GM21381 (cell line): Measurements from ENCODE around the gene ATN1.

Source experiments
- ATAC-seq: cut with Tn5 transposase; IDR thresholded peaks from one replicate; pipeline ENCODE4 v1.9.1; 2021; ENCODE audit warnings: mild to moderate bottlenecking, moderate library complexity; ENCODE audit not compliant: unreplicated experiment

The ATN1 gene

GRCh38 chr12:6956021-6956727, 28.4 kb downstream of the ATN1 start:
- no peak for ATAC-seq

- no peak for ATAC-seq
Measured at GRCh38 chr12:6957151-6957701, 29.5 kb downstream of the ATN1 start.

GRCh38 chr12:6957741-6958608, 30.2 kb downstream of the ATN1 start:
- no peak for ATAC-seq

- ATAC-seq = no peak
Measured at GRCh38 chr12:6958609-6959057, 30.9 kb downstream of the ATN1 start.

GRCh38 chr12:6959058-6959804, 31.5 kb downstream of the ATN1 start:
- ATAC-seq = peak; percentile 48

GRCh38 chr12:6959805-6960592, 32.2 kb downstream of the ATN1 start:
- ATAC-seq = no peak

- ATAC-seq = no peak
Measured at GRCh38 chr12:6960593-6961277, 33.0 kb downstream of the ATN1 start.

GRCh38 chr12:6961278-6961694, 33.5 kb downstream of the ATN1 start:
- no peak for ATAC-seq

- ATAC-seq = no peak
Measured at GRCh38 chr12:6961695-6962284, 34.0 kb downstream of the ATN1 start.

GRCh38 chr12:6962285-6963015, 34.7 kb downstream of the ATN1 start:
- ATAC-seq = no peak

- ATAC-seq = no peak
Measured at GRCh38 chr12:6963016-6963731, 35.4 kb downstream of the ATN1 start.

- ATAC-seq = no peak
Measured at GRCh38 chr12:6963791-6964413, 36.1 kb downstream of the ATN1 start.

- no peak for ATAC-seq
Measured at GRCh38 chr12:6964605-6965025, 36.9 kb downstream of the ATN1 start.

- ATAC-seq = peak; percentile 29
Measured at GRCh38 chr12:6965026-6965661, 37.4 kb downstream of the ATN1 start.

GRCh38 chr12:6965714-6966113, 38.0 kb downstream of the ATN1 start:
- no peak for ATAC-seq

- ATAC-seq = no peak
Measured at GRCh38 chr12:6966351-6966750, 38.6 kb downstream of the ATN1 start.

- no peak for ATAC-seq
Measured at GRCh38 chr12:6967651-6968100, 39.9 kb downstream of the ATN1 start.
